ENCODE results near the gene TMEM87B. TPM values are rescaled to one million over a fixed set of nuclear protein-coding genes. Genes with fewer than 3 reads are reported as not detected.
"Not testable (repeated sequence)": the region's sequence is repeated elsewhere in the genome, so short reads cannot be mapped to it uniquely, and the experiment has no call there.

TMEM87B gene
- total RNA-seq, 1 donor = 33.7 TPM

- Histone ChIP-seq H3K4me2 (ENCODE audit: insufficient read depth, low read length) (no peak overlapping the region), H3K27ac (ENCODE audit: low read depth, low read length) (no peak overlapping the region), H3K9me3 (ENCODE audit: low read depth, low read length) (no peaks in the 10 kb centered on the region), H3K4me1 (ENCODE audit: insufficient read depth, low read length) (peaks cover 19% of the 10 kb centered on the region), H3K79me2 (ENCODE audit: insufficient read depth, low read length) (peaks cover 54% of the 10 kb centered on the region), H3K36me3 (ENCODE audit: insufficient read depth, low read length) (peaks cover 60% of the 10 kb centered on the region), H3K4me3 (ENCODE audit: insufficient read depth, low read length) (no peak overlapping the region), H3K27me3 (ENCODE audit: insufficient read depth, low read length) (no peaks in the 10 kb centered on the region), H4K20me1 (ENCODE audit: insufficient read depth, low read length) (peaks cover 19% of the 10 kb centered on the region), H2AFZ (ENCODE audit: low read length) (no peak overlapping the region)
- no peak for TF ChIP-seq CTCF (IDR thresholded peaks at IDR 0.05; ENCODE audit: extremely low read depth, low read depth, low read length)
- no peak for DNase-seq (ENCODE audit: insufficient read length, low spot score, missing footprints)
These were observed 6.8 kb downstream of the TMEM87B start for GRCh38 chr2:112061840-112062239.

GRCh38 chr2:112062894-112063293 is 7.8 kb downstream of the TMEM87B start:
- Histone ChIP-seq H2AFZ (ENCODE audit: low read length) (no peak overlapping the region), H3K79me2 (ENCODE audit: insufficient read depth, low read length) (peaks cover 44% of the 10 kb centered on the region), H3K27ac (ENCODE audit: low read depth, low read length) (no peak overlapping the region), H3K4me3 (ENCODE audit: insufficient read depth, low read length) (no peak overlapping the region), H3K4me1 (ENCODE audit: insufficient read depth, low read length) (peaks cover 12% of the 10 kb centered on the region), H3K36me3 (ENCODE audit: insufficient read depth, low read length) (peaks cover 70% of the 10 kb centered on the region), H3K4me2 (ENCODE audit: insufficient read depth, low read length) (no peak overlapping the region), H3K27me3 (ENCODE audit: insufficient read depth, low read length) (no peaks in the 10 kb centered on the region), H4K20me1 (ENCODE audit: insufficient read depth, low read length) (peaks cover 11% of the 10 kb centered on the region), H3K9me3 (ENCODE audit: low read depth, low read length) (no peaks in the 10 kb centered on the region)
- DNase-seq (ENCODE audit: insufficient read length, low spot score, missing footprints) = no peak
- TF ChIP-seq CTCF (IDR thresholded peaks at IDR 0.05; ENCODE audit: extremely low read depth, low read depth, low read length) = no peak

GRCh38 chr2:112065486-112065885 is 10.4 kb downstream of the TMEM87B start:
- no peak overlapping the region for H3K4me3 ChIP-seq (ENCODE audit: insufficient read depth, low read length)
- no peak overlapping the region for H3K4me2 ChIP-seq (ENCODE audit: insufficient read depth, low read length)
- peak overlapping the region; percentile 29 for H3K27ac ChIP-seq (ENCODE audit: low read depth, low read length)
- no peak for TF ChIP-seq CTCF (IDR thresholded peaks at IDR 0.05; ENCODE audit: extremely low read depth, low read depth, low read length)
- no peak for DNase-seq (ENCODE audit: insufficient read length, low spot score, missing footprints)
- no peak overlapping the region for H2AFZ ChIP-seq (ENCODE audit: low read length)
- no peaks in the 10 kb centered on the region for H3K9me3 ChIP-seq (ENCODE audit: low read depth, low read length)
- H3K4me1 ChIP-seq (ENCODE audit: insufficient read depth, low read length) = peaks cover 12% of the 10 kb centered on the region
- H4K20me1 ChIP-seq (ENCODE audit: insufficient read depth, low read length) = no peaks in the 10 kb centered on the region
- peaks cover 69% of the 10 kb centered on the region for H3K36me3 ChIP-seq (ENCODE audit: insufficient read depth, low read length)
- H3K27me3 ChIP-seq (ENCODE audit: insufficient read depth, low read length) = no peaks in the 10 kb centered on the region
- H3K79me2 ChIP-seq (ENCODE audit: insufficient read depth, low read length) = peaks cover 31% of the 10 kb centered on the region

- Histone ChIP-seq H3K9me3 (ENCODE audit: low read depth, low read length) (no peaks in the 10 kb centered on the region), H3K4me3 (ENCODE audit: insufficient read depth, low read length) (no peak overlapping the region), H3K4me1 (ENCODE audit: insufficient read depth, low read length) (peaks cover 12% of the 10 kb centered on the region), H4K20me1 (ENCODE audit: insufficient read depth, low read length) (no peaks in the 10 kb centered on the region), H3K27ac (ENCODE audit: low read depth, low read length) (peak overlapping the region; percentile 29), H3K79me2 (ENCODE audit: insufficient read depth, low read length) (peaks cover 31% of the 10 kb centered on the region), H3K4me2 (ENCODE audit: insufficient read depth, low read length) (no peak overlapping the region), H2AFZ (ENCODE audit: low read length) (no peak overlapping the region), H3K27me3 (ENCODE audit: insufficient read depth, low read length) (no peaks in the 10 kb centered on the region), H3K36me3 (ENCODE audit: insufficient read depth, low read length) (peaks cover 64% of the 10 kb centered on the region)
- peak; percentile 31 for DNase-seq (ENCODE audit: insufficient read length, low spot score, missing footprints)
- TF ChIP-seq CTCF (IDR thresholded peaks at IDR 0.05; ENCODE audit: extremely low read depth, low read depth, low read length) = no peak
These were observed 10.9 kb downstream of the TMEM87B start for GRCh38 chr2:112065966-112066365.

- H3K36me3 ChIP-seq (ENCODE audit: insufficient read depth, low read length) = peaks cover 44% of the 10 kb centered on the region
- H3K9me3 ChIP-seq (ENCODE audit: low read depth, low read length); H3K27ac ChIP-seq (ENCODE audit: low read depth, low read length); H3K27me3 ChIP-seq (ENCODE audit: insufficient read depth, low read length); H4K20me1 ChIP-seq (ENCODE audit: insufficient read depth, low read length); DNase-seq (ENCODE audit: insufficient read length, low spot score, missing footprints); H3K4me2 ChIP-seq (ENCODE audit: insufficient read depth, low read length); H3K4me3 ChIP-seq (ENCODE audit: insufficient read depth, low read length); H2AFZ ChIP-seq (ENCODE audit: low read length): not testable (repeated sequence)
- H3K79me2 ChIP-seq (ENCODE audit: insufficient read depth, low read length) = peaks cover 35% of the 10 kb centered on the region
- peaks cover 18% of the 10 kb centered on the region for H3K4me1 ChIP-seq (ENCODE audit: insufficient read depth, low read length)
These were observed 14.7 kb downstream of the TMEM87B start for GRCh38 chr2:112069794-112070193.
